Stimulated activated CD4-positive, alpha-beta T cell treated with anti-CD3 and anti-CD28 coated beads, TNF-alpha, amount 100 ng/mL, for 48 hours (primary cell): ENCODE measurements around the gene DOCK11.
"Not testable (repeated sequence)": the region's sequence is repeated elsewhere in the genome, so short reads cannot be mapped to it uniquely, and the experiment has no call there.

Experiments
- DNase-seq, 3 donors: peaks; one replicate each; pipeline ENCODE4 v3.0.0-alpha.2; 2020; ENCODE audit warnings: low read depth in 3 of 3

The DOCK11 gene

GRCh38 chrX:118694638-118695037 is 199.0 kb downstream of the DOCK11 start:
- DNase-seq, result no peak

GRCh38 chrX:118698516-118699170 is 203.0 kb downstream of the DOCK11 start:
- no peak for DNase-seq

- DNase-seq, result no peak
Measured at GRCh38 chrX:118702741-118703140, 207.1 kb downstream of the DOCK11 start.

GRCh38 chrX:118706681-118707080 is 211.1 kb downstream of the DOCK11 start:
- no peak for DNase-seq

- DNase-seq, result no peak
Measured at GRCh38 chrX:118714521-118714920, 218.9 kb downstream of the DOCK11 start.

GRCh38 chrX:118715917-118716316 is 220.3 kb downstream of the DOCK11 start:
- not testable (repeated sequence) for DNase-seq

GRCh38 chrX:118716833-118717232 is 221.2 kb downstream of the DOCK11 start:
- not testable (repeated sequence) for DNase-seq

GRCh38 chrX:118717678-118718391 is 222.2 kb downstream of the DOCK11 start:
- no peak for DNase-seq

GRCh38 chrX:118718737-118719136 is 223.1 kb downstream of the DOCK11 start:
- DNase-seq, result no peak

- no peak for DNase-seq
Measured at GRCh38 chrX:118720058-118720707, 224.6 kb downstream of the DOCK11 start.

GRCh38 chrX:118723376-118723775 is 227.8 kb downstream of the DOCK11 start:
- DNase-seq, result no peak

- DNase-seq, result no peak
Measured at GRCh38 chrX:118724365-118724764, 228.8 kb downstream of the DOCK11 start.

GRCh38 chrX:118724775-118725174 is 229.2 kb downstream of the DOCK11 start:
- DNase-seq, result no peak

GRCh38 chrX:118726396-118726795 is 230.8 kb downstream of the DOCK11 start:
- no peak for DNase-seq

- DNase-seq, result peak in 1 of 3 donors; percentile 8
Measured at GRCh38 chrX:118726887-118727685, 231.5 kb downstream of the DOCK11 start, which contains the start of gene IL13RA1. Gene IL13RA1 (plus strand): TSS chrX:118727606. CDS start chrX:118727639, 33 bp downstream.

- no peak for DNase-seq
Measured at GRCh38 chrX:118727686-118728339, 232.2 kb downstream of the DOCK11 start.

GRCh38 chrX:118729042-118729652 is 233.5 kb downstream of the DOCK11 start:
- no peak for DNase-seq

- no peak for DNase-seq
Measured at GRCh38 chrX:118730500-118731247, 235.1 kb downstream of the DOCK11 start.

- DNase-seq, result not testable (repeated sequence)
Measured at GRCh38 chrX:118732551-118732950, 236.9 kb downstream of the DOCK11 start.

GRCh38 chrX:118734909-118735308 is 239.3 kb downstream of the DOCK11 start:
- DNase-seq, result no peak
